Kidney glomerular epithelial cell (primary cell): ENCODE results near the gene VSNL1.

Experiments
- DNase-seq: peaks from one replicate; lab custom pipeline; 2025; lab: John Stamatoyannopoulos, UW

Gene VSNL1

GRCh38 chr2:17646081-17646554 is 105.6 kb downstream of the VSNL1 start:
- DNase-seq: peak; percentile 78

DNA sequence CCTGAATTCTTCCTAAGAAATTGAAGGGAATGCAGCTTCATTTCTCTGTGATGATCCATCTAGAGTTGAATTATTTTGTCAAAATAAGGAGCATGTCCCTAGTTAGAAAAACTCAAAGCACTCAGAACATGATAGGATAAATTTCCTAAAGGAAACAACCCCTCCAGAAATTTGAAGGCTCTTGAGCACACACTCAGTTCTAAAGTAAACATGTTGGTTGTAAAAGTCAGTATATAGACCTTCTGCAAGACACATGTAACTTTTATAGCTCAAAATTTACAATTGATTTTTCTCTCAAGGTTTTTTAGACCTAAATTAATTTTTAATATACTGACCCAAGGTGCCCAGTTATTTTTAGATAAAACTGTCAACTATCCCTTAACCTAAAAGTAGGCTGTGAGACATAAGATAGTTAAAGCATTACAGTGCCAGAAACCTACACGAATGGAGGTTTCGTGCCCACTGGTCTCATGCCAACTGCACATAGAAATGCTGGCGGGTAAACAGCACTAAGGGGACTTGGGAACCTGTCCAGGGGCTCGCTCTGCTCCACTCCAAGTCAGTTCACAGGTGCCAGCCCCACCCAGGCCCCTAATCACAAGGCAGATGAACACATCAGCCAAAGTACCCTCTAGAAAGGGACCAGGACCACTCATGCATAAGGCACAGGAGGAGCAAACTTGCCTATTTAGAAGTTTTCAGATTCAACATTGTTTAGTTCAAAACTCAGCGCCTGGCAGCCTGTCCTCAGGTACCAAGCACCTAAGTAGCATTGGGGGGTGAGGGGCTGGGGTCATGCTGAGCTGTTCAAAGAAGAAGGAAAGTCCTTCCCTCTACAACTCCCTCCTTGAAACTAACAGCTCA is 106.6 kb downstream of the VSNL1 start:
- DNase-seq: no peak

DNA sequence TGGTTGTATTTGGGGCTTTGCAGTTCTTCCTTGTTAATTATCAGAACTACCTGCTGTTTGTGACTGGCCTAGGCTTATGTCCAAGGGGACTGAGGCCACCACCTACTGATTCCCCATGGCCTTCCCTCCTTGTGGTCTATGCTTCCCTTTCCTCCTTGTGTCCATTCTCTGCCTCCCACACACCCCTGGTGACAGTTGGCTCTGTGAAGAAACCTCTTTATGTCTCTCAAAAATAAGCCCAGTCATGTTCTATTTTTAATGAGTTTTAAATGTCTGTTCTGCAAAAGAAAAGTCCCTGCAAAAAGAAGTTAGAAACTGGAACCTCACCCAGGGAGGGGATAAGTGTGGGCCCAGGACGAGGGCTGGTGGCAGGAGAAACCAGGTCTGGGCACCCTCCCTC is 108.1 kb downstream of the VSNL1 start:
- DNase-seq: no peak

DNA sequence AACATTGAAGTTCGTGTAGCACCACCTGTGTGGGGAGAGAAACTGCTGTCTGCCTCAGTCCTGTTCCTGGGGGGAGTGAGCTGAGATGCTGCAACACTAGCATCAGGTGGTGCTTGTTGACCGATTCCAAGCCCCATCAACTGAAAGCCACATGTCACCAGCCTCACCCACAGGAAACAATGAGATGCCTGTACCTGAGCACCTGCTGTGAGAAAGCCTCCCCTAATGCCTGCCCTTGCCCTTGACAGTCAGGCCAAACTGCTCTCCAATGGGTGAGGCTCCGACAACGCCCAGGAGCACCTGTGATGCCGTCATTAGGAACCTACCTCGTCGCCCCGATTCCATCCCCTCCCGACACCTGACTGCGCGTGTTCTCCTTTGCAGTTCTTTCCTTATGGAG is 108.5 kb downstream of the VSNL1 start:
- DNase-seq: no peak

DNA sequence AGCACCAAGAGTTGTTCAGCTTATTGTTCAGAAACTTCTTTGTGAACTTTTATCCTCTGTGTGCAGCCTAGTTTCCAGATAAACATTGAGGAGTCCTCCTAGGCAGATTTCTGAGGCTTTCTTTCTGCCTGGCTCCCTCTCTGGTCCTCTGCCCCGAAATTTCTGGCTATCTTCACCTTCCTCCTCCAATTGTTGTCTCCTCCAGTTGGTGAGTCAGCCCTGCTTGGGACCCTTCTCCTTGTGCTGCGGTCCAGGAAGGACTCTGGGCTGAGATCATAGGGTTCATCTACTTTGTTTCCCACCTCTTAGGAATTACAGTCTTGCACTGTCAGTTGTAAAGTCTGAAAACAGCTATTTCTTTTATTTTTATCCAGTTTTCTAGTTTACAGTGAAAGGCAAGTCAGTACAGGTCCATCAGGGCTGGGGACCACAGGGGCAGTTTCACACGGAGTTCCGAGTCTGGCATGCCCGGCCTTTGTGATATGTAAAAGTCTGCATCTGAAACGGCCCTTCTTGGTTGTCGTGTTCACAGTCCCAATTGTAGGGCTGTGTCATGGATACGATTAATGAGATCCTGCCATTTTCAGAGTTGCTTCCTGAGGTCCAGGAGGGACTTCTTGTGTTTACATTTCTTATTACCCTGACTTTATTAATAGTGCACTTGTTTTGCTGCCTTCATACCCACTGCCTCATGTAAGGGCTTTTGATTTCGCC is 112.3 kb downstream of the VSNL1 start:
- no peak for DNase-seq

- DNase-seq: no peak
These were observed 117.3 kb downstream of the VSNL1 start for GRCh38 chr2:17657759-17658158.

DNA sequence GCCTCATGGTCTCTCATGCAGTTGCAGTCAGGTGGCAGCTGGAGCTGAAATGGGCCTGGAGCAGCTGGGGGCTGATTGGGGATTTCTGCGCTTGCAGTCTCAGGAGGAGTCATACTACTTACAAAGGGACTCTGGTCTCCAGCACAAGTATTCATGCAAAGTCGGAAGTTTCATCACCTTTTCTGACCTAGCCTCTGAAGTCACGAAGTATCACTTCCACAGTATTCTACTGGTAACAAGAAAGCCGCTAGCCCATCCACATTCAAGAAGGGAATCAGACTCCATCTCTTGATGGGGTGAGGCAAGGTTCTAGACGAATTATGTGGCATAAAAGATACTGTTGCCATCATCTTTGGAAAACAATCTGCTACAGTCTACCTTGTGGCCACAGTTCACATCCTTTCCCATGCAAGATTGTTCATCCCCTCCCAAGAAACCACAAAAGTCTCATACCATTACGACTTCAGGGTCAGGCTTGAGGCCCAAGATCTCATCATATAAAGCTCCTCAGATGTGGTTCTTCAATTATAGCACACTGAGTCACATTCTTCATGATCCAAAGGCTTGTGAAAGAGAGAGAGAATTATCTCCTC is 117.9 kb downstream of the VSNL1 start:
- no peak for DNase-seq

DNA sequence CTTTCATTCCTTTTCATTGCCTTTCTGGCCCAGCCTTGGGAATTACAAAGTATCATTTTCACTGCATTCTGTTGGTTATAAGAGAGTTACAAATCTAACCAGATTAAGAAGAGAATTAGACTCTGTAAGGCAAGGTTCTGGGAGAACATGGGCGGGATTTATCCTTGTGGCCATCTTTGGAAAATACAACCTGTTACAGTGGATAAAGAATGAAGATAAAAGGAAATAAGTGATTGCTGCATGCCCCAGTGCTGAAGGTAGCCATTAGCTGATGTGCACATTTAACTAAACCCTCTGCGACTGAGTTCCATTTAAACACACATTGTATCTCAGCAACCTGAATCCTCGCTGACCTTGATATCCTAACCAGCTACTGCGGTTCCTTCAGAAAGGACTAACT is 119.7 kb downstream of the VSNL1 start:
- DNase-seq: no peak

GRCh38 chr2:17661460-17661859 is 121.0 kb downstream of the VSNL1 start:
- DNase-seq: no peak

DNA sequence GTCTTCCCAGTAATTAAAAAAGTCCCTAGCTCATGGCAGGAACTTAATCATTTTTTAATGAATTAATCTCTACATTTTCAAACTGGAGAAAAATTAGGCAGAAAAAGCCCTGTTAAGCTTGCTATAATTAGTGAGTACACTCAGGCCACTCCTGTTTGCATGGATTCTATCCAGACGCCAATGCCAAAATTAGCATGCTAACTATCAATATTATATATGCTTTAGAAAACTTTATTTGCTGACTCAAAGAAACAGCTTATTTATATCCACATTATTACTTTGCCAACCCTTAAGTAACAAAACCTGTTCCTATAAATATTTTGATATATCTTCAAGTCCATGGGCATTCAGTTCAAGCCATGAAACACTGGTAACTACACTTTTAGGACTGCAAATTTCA is 122.2 kb downstream of the VSNL1 start:
- DNase-seq: no peak

DNA sequence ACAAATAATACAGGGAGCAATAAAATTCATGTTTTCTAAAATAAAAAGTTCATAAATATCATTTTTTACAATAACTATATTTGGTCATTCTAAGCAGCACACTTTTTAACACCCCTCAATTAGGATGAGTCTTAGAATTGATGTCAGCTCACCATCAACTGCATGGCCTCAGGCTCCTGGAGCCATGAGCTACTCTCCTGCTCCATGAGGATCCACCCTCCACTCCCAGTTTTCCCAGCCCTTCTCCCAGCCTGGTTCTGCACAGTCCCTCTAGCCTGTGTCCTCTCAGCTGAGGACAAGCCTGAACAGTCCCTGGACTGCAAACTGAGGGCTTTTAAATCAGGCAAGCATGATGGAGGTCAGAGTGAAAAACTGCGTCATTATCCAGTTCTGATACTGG is 124.0 kb downstream of the VSNL1 start:
- DNase-seq: no peak

- DNase-seq: no peak
These were observed 127.4 kb downstream of the VSNL1 start for GRCh38 chr2:17667898-17668297.

DNA sequence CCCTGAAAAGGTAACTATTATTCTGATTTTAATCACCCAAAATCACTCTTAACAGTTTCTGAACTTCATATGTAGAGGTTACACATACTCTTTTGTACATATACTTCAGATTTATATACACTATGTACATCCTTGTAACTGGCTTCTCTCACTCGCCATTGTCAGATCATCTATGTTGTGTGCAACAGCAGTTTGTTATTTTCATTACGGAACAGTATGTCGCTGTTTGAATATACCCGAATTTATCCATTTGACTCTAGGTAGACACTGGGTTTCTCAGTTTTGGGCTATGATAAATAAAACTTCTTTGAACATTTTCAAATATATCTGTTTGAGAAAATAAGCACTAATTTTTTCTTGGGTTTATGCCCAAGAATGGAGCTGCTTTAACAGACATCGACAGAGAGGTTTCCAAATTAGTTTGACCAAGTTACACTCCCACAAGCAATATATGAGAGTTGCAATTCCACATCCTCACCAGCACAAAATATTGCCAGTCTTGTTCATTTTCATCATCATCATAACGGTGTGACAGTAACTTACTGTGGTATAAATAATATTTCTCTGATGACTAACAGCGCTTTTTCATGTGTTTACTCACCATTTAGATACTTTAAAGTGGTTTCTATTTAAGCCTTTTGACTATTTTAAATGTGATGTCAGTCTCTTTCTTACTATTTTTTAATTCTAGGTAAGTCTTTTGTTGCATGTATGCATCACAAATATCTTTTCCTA is 132.3 kb downstream of the VSNL1 start:
- DNase-seq: no peak

GRCh38 chr2:17674817-17675216 is 134.3 kb downstream of the VSNL1 start:
- no peak for DNase-seq

DNA sequence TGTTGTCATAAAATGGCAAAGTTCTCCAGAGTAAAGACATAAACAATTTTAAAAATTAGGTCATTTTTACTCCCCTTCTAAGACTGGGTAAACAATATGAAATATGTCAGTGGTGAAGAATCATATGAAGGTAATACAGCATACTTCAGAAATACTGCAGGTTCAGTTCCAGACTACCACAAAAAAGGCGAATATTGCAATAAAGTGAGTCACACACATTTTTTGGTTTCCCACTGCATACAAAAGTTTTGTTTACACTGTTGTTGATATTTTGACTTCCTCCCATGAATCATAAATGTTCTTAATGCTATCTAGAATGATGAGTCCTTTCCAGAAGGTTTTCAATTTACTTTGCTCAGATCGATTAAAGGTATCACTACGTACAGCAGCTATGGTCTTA is 139.6 kb downstream of the VSNL1 start:
- DNase-seq: no peak

GRCh38 chr2:17682098-17682857 is 141.8 kb downstream of the VSNL1 start:
- DNase-seq: no peak

GRCh38 chr2:17683981-17684380 is 143.5 kb downstream of the VSNL1 start:
- DNase-seq: no peak

DNA sequence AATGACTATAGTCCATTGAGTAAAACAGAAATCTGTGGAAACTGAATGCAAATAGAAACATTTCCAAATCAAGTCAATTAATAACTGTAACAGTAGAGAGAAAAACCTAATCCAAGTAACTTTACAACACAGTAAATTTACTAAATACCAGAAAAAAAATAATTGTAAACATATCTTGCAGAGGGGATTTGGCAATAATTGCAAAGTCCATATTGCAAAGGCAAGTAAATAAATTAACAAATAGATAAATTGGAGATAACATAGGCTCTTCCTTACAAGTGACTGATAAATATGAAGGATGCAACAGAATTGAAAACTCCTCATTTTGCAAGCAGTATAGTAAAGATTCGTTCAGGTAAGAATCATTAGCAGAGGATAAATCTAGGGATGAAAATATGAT is 148.1 kb downstream of the VSNL1 start:
- DNase-seq: no peak

DNA sequence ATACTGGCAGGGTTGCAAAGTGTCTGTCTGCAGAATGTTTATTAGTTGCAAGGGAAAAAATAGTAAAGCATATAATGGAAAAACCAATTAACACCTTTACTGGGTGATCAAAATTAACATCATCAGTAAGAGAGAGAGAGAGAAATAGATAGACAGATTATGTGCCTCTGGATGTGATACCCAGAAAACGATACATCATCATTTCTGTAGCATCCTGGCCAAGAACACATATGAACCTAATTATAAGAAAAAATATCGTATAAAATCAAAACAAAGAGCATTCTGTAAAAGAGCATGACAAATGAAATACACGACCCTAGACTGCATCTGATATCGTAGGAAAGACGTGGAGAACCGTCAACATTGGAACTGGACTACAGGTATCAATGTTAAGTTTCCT is 148.5 kb downstream of the VSNL1 start:
- no peak for DNase-seq

DNA sequence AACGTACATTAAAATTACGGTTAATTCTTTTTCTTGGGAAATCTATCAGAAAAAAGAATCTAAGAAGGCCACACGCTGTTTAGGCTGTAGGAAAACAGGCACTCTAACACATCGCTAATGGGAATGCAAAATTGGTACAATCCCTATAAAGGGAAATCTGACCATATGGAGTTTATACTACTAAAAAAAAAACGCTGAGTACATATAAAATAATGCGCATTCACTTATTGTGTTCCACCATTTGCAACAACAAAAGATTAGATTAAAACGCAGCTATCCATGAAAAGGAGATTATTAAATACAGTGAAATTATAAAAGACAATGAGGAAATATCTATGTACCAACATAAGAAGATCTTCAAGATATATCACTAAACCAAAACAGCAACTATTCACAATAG is 150.3 kb downstream of the VSNL1 start:
- no peak for DNase-seq
